Measurements from ENCODE around the gene BCAS3.
"Not testable (repeated sequence)": the region's sequence is repeated elsewhere in the genome, so short reads cannot be mapped to it uniquely, and the experiment has no call there.

BCAS3 gene

GRCh38 chr17:60751884-60752283 lies 74.2 kb downstream of the BCAS3 start:
- TF ChIP-seq CTCF (IDR thresholded peaks at IDR 0.05; ENCODE audit: low read depth, low read length) (no peak), EZH2phosphoT487 (IDR thresholded peaks at IDR 0.05; ENCODE audit: low read depth) (no peak)
- Histone ChIP-seq H3K9me3 (ENCODE audit: insufficient read depth, low read length) (no peaks in the 10 kb centered on the region), H3K27me3 (ENCODE audit: low read depth, low read length) (no peaks in the 10 kb centered on the region), H3K9ac (ENCODE audit: low read length) (no peak overlapping the region), H3K27ac (ENCODE audit: low read length) (no peak overlapping the region), H3K79me2 (ENCODE audit: low read length) (no peaks in the 10 kb centered on the region), H3K36me3 (replicated peaks; ENCODE audit: low read depth, low read length) (no peaks in the 10 kb centered on the region), H2AFZ (ENCODE audit: low read depth, low read length) (no peak overlapping the region), H4K20me1 (ENCODE audit: insufficient read depth, low read length) (no peaks in the 10 kb centered on the region), H3K4me3 (ENCODE audit: low read length) (no peak overlapping the region), H3K4me1 (ENCODE audit: low read length) (0 out of 2 replicates have a peak, but pooled peaks cover 4% of the 10 kb centered on the region), H3K4me2 (ENCODE audit: low read length) (no peak overlapping the region)

GRCh38 chr17:60752873-60753577 lies 75.4 kb downstream of the BCAS3 start:
- Histone ChIP-seq H2AFZ (ENCODE audit: low read depth, low read length) (no peak overlapping the region), H3K36me3 (replicated peaks; ENCODE audit: low read depth, low read length) (no peaks in the 10 kb centered on the region), H3K79me2 (ENCODE audit: low read length) (no peaks in the 10 kb centered on the region), H3K9me3 (ENCODE audit: insufficient read depth, low read length) (no peaks in the 10 kb centered on the region), H3K9ac (ENCODE audit: low read length) (no peak overlapping the region), H3K27ac (ENCODE audit: low read length) (no peak overlapping the region), H3K4me2 (ENCODE audit: low read length) (no peak overlapping the region), H4K20me1 (ENCODE audit: insufficient read depth, low read length) (no peaks in the 10 kb centered on the region), H3K27me3 (ENCODE audit: low read depth, low read length) (no peaks in the 10 kb centered on the region), H3K4me1 (ENCODE audit: low read length) (0 out of 2 replicates have a peak, but pooled peaks cover 4% of the 10 kb centered on the region), H3K4me3 (ENCODE audit: low read length) (no peak overlapping the region)
- TF ChIP-seq EZH2phosphoT487 (IDR thresholded peaks at IDR 0.05; ENCODE audit: low read depth) = no peak
- TF ChIP-seq CTCF (IDR thresholded peaks at IDR 0.05; ENCODE audit: low read depth, low read length) = no peak

GRCh38 chr17:60754057-60754604 lies 76.5 kb downstream of the BCAS3 start:
- H2AFZ ChIP-seq (ENCODE audit: low read depth, low read length) = no peak overlapping the region
- no peak overlapping the region for H3K4me2 ChIP-seq (ENCODE audit: low read length)
- H4K20me1 ChIP-seq (ENCODE audit: insufficient read depth, low read length) = no peaks in the 10 kb centered on the region
- no peak overlapping the region for H3K27ac ChIP-seq (ENCODE audit: low read length)
- H3K27me3 ChIP-seq (ENCODE audit: low read depth, low read length) = no peaks in the 10 kb centered on the region
- no peak overlapping the region for H3K9ac ChIP-seq (ENCODE audit: low read length)
- H3K9me3 ChIP-seq (ENCODE audit: insufficient read depth, low read length) = no peaks in the 10 kb centered on the region
- no peak overlapping the region for H3K4me3 ChIP-seq (ENCODE audit: low read length)
- 0 out of 2 replicates have a peak, but pooled peaks cover 4% of the 10 kb centered on the region for H3K4me1 ChIP-seq (ENCODE audit: low read length)
- TF ChIP-seq EZH2phosphoT487 (IDR thresholded peaks at IDR 0.05; ENCODE audit: low read depth) (no peak), CTCF (IDR thresholded peaks at IDR 0.05; ENCODE audit: low read depth, low read length) (no peak)
- no peaks in the 10 kb centered on the region for H3K36me3 ChIP-seq (replicated peaks; ENCODE audit: low read depth, low read length)
- H3K79me2 ChIP-seq (ENCODE audit: low read length) = no peaks in the 10 kb centered on the region

GRCh38 chr17:60756798-60757197 lies 79.1 kb downstream of the BCAS3 start:
- H3K36me3 ChIP-seq (replicated peaks; ENCODE audit: low read depth, low read length); H2AFZ ChIP-seq (ENCODE audit: low read depth, low read length): not testable (repeated sequence)

More at GRCh38 chr17:60756798-60757197, 79.1 kb downstream of the BCAS3 start:
- not testable (repeated sequence) for H3K4me2 ChIP-seq (ENCODE audit: low read length); H3K4me3 ChIP-seq (ENCODE audit: low read length); H3K27me3 ChIP-seq (ENCODE audit: low read depth, low read length); H3K4me1 ChIP-seq (ENCODE audit: low read length); H3K27ac ChIP-seq (ENCODE audit: low read length); H3K9me3 ChIP-seq (ENCODE audit: insufficient read depth, low read length); H3K9ac ChIP-seq (ENCODE audit: low read length); H4K20me1 ChIP-seq (ENCODE audit: insufficient read depth, low read length); H3K79me2 ChIP-seq (ENCODE audit: low read length)

Measured in OCI-LY3 (cell line).